Raji (cell line): ENCODE results near the gene ANKRD34C.

ENCODE experiments used
- POLR2A ChIP-seq: IDR thresholded peaks from 2 replicates; pipeline ENCODE4 v1.6.1; 2011; ENCODE audit warnings: low read depth, low read length, control low read depth; ENCODE audit not compliant: insufficient read depth

Gene ANKRD34C

DNA sequence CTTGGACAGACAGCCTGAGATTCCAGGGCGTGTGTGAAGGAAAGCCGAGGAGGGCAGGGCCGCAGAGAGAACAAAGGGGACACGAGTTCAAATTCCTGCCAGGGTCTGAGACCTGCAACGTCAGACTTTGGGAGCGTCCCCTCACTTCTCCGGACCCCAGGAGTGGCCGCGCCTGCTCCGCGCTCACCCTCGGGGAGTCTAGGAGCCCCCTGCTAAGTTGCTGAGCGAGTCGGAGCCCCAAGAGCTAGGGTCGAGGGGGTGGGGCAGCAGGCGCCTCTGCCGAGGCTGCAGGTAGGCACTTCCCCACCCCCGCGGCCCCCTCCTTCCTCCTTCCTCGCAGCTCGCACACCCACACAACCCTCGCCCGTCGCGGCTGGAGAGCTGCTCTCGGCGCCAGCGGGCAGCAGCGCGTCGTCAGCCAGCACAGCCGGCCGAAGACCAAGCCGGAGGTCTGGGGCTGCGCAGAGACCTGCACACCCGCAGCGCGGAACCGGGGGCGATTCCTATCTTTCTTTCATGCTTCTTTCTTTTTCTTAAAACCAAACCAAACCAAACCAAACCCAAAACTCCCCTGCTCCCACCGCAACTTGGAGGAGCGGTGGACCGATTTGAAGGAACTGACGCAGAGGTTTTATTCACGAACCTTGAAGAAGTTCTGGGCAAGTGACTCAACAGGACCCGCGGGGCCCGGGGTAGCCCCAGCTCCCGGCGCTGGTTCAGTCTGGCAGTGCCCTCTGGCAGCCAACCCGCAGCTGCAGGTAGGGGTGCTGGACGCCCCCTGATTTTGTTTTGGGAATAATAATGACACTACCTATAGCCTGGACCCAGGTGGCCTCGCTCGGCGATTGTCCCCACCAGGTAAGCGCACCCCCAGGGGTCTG is at the start of gene ANKRD34C:
TSS of gene ANKRD34C (plus strand) at position 352 of the 881 bp plus-strand sequence. CDS start 10,563 bp downstream, outside the sequence.
- no peak for TF ChIP-seq POLR2A

DNA sequence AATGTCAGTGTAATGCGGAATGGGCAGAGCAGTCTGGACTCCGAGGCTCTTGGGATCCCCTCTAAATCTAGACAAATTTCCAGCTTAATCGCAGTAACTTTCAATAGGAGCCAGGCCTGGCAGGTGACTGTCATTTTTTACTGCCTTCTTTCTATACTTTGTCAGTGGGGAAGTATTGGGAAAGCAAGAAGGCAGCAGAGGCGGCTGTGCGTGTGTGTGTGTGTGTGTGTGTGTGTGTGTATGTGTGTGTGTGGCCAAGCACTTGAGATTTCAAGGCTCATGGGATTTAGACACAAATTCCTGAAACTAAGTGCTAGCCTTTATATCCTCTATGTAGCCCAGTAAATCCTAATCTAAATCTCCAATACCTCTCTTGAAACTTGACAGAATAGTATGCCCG is 49.3 kb upstream of the ANKRD34C start:
- no peak for TF ChIP-seq POLR2A

DNA sequence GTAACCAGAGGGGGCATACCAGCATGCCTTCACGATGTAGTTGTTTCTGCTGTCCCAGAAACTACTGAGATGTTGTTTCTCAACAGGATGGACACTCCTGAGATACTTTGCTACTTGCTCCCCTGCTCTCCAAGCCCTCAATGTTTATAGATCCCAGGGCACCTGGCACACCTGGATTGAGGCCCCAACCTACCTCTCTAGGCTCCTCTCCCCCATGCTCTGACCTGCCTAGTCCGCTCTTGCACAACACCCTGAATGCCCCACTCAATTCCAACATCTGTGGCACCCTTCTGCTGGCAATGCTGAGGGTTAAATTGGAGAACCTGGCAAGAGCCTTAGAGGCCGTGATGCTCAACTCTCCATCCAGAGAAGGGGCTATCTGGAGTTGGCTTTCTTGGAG is 42.5 kb upstream of the ANKRD34C start:
- no peak for TF ChIP-seq POLR2A

- TF ChIP-seq POLR2A: no peak
Measured at GRCh38 chr15:79243723-79244122, 38.8 kb upstream of the ANKRD34C start.

DNA sequence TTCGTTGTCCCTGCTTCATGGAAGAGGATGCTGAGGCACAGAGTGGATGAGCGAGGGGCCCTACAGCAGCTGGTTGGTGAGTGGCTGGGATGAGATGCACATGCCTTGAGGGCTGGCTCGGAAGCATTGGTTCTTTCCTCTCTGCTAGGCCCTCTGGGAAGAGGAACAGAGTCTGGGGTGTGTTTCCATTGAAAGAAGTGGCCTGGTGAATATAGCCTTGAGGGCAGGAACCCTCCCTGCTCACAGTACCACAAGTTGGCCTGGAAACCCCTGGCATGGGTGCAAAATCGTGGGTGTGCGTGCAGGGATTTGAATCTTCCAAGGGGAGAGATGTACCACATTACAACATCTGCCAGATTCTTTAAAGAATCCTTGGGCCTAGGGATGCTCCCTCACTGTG is 37.6 kb upstream of the ANKRD34C start:
- TF ChIP-seq POLR2A: no peak

DNA sequence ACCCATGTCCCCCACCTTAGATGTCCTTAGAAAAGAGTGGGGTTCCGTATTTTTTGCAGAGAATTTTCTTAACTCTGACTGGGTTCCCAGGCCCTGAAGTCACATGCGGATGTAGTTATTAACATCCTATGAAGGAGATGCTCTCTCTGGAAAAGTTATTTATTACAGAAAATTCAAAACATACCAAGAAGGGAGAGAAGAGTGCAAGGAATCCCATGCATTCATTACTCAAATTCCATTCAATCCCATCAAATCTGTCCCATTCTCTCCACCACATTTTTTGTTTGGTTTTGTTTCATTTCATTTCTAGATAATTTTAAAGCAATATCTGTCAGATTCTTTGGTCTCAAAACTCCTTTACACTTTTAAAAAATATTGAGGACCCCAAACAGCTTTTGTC is 34.3 kb upstream of the ANKRD34C start:
- no peak for TF ChIP-seq POLR2A

DNA sequence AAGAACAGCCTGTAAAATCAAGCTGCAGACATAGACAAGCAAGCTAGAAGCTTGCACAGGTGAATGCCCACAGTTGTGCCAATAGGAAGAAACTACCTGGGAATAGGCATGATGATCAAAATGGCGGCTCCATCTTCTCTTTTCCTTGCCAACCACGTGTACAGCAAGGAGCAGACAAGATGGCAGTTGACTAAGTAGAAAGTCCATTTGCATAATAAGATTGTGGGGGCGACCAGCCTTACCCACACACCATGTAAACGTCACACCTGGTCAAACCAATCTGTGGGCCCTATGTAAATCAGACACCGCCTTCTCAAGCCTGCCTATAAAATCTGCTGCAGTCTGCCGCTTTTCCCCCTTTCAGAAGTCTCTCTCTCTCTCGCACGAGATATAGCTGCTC is 25.1 kb upstream of the ANKRD34C start:
- no peak for TF ChIP-seq POLR2A

DNA sequence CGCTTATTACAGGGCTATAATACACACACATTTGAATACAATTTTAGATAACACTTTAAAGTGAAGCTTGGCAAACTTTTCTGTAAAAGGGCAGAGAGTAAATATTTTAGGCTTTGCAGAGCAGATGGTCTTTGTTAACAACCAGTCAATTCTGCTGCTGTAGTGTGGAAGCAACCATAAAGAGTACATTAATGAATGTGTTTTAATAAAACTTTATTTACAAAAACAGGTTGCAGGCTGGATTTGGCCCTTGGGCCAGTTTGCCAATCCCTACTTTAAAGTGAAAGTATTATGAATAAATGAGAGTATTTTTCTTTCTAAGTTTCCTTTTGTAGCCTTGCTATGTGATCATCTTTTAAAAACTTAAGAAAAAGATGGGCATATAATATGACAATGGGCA is 20.7 kb upstream of the ANKRD34C start:
- no peak for TF ChIP-seq POLR2A

DNA sequence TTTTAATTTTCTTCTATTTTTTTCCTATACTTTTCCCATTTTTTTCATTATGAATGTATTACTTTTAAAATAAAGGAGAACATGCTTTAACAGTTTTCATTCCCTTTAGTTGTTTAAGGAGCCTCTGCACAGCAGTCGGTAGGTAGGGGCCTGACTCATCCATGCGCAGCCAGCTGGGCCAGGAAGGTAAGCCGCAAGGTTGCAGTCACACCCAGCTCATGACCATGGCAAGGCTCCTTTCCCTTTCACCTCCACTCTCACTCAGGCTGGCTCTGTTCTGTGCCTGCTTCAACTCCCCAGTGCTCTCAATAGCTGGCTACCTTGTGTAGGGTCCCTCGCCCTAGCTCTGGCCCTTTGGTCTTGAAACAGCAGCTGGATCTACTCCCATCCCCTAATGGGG is 17.4 kb upstream of the ANKRD34C start:
- TF ChIP-seq POLR2A: no peak

- TF ChIP-seq POLR2A: no peak
Measured at GRCh38 chr15:79265987-79266579, 16.4 kb upstream of the ANKRD34C start.

DNA sequence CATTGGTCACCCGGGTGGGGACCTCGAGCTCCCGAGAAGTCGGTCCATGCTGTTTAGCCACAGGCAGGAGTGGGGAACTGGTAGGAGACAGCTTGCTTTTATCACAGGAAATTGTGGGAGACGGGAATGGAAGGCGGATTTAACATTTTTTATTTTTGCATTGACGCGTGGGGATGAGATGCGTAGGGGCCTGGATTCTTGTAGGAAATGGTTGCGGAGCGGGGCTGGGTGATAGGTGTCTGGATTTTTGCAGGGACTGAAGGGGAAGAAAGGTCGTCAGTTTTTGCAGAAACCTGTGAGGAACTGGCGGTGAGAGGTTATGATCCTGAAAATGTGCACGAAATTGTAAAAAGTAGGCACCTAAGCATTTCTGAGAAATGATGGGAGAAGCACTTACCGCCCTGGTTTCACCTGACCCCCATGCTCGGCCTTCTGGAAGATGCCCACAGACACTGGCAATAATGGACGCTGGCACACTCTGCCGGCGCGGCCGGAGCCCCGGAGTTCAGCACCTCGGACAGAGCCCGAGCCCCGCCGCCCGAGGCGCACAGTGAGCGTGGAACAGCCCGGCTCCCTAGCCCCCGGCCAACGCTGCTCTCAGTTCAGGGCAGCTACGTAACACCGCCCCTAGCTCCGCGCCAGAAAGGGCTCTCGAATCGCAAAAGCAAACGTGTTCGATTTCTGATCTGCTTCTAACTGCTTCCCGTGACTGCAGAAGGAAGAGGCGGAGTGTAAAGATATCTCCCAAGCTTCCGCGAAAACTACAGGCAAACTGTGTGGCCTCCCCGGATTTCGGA is 928 bp downstream of the ANKRD34C start:
- TF ChIP-seq POLR2A: no peak

- no peak for TF ChIP-seq POLR2A
Measured at GRCh38 chr15:79290642-79291275, 8.2 kb downstream of the ANKRD34C start.

DNA sequence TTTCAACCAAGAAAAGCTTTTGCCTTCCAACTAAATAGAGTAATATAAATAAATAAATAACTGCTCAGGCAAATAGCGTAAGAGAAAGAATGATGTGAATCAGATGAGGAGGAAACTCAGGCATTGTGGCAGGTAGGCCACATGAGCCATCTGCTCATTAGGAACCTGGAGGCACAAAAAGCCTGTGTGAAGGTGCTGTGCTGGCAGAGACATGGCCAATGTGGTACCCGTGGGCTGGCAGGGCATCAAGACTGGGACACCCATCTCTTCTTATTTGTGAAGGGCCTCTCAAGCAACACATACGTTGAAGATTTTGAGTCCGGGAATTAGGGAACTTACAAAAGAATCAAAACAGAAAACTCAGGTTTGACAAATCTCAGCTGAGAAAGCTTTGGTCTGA is 9.5 kb downstream of the ANKRD34C start:
- no peak for TF ChIP-seq POLR2A

DNA sequence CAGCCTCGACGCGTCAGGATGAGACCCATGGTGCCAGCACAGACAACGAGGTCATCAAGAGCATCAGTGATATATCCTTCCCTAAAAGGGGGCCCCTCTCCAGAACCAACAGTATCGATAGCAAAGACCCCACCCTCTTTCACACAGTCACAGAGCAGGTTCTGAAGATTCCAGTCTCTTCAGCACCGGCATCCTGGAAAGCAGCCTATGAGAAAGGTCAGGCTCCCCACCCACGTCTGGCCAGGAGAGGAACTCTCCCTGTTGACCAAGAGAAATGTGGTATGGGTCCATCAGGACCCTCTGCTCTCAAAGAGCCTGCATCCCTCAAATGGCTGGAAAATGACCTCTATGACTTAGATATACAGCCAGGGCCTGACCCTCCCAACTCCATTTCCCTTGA is 11.6 kb downstream of the ANKRD34C start:
- TF ChIP-seq POLR2A: no peak

- TF ChIP-seq POLR2A: no peak
Measured at GRCh38 chr15:79296583-79296982, 14.1 kb downstream of the ANKRD34C start.
